H9 (cell line): ENCODE results near the gene CNGB1. TPM values are rescaled to one million over a fixed set of nuclear protein-coding genes. Genes with fewer than 3 reads are reported as not detected.

Experiments used
- DNase-seq: peaks from one replicate; pipeline ENCODE4 v3.0.0-alpha.2; 2017
- H2AFZ ChIP-seq: one replicate; pipeline ENCODE4 v1.6.1; 2013; ENCODE audit warnings: mild to moderate bottlenecking, low read length, control low read depth, moderate library complexity
- H2AK5ac ChIP-seq: 2 replicates; pipeline ENCODE4 v1.6.1; 2013; ENCODE audit warnings: low read length, control low read depth, mixed read lengths; ENCODE audit not compliant: insufficient read length
- H2BK120ac ChIP-seq: one replicate; pipeline ENCODE4 v1.6.1; 2013; ENCODE audit warnings: low read depth, mild to moderate bottlenecking, low read length, control low read depth, inconsistent platforms; ENCODE audit not compliant: poor library complexity, severe bottlenecking
- H2BK12ac ChIP-seq: 2 replicates; pipeline ENCODE4 v1.6.1; 2013; ENCODE audit warnings: low read length, control low read depth, mixed read lengths, low read depth; ENCODE audit not compliant: insufficient read length
- H2BK15ac ChIP-seq: 2 replicates; pipeline ENCODE4 v1.6.1; 2013; ENCODE audit warnings: low read depth, low read length, control low read depth
- H2BK20ac ChIP-seq: one replicate; pipeline ENCODE4 v1.6.1; 2013; ENCODE audit warnings: low read depth, mild to moderate bottlenecking, low read length, control low read depth, inconsistent platforms; ENCODE audit not compliant: poor library complexity, severe bottlenecking
- H2BK5ac ChIP-seq: 2 replicates; pipeline ENCODE4 v1.6.1; 2013; ENCODE audit warnings: low read length, control low read depth, mixed read lengths; ENCODE audit not compliant: insufficient read length
- H3K14ac ChIP-seq: 2 replicates; pipeline ENCODE4 v1.6.1; 2013; ENCODE audit warnings: low read length, control low read depth; ENCODE audit not compliant: insufficient read depth
- H3K18ac ChIP-seq: 2 replicates; pipeline ENCODE4 v1.6.1; 2013; ENCODE audit warnings: low read depth, mild to moderate bottlenecking, mixed read lengths, low read length, control low read depth; ENCODE audit not compliant: insufficient read length
- H3K23ac ChIP-seq: 2 replicates; pipeline ENCODE4 v1.6.1; 2013; ENCODE audit warnings: low read length, control low read depth, mixed read lengths, low read depth; ENCODE audit not compliant: insufficient read length
- H3K23me2 ChIP-seq: 2 replicates; pipeline ENCODE4 v1.6.1; 2013; ENCODE audit warnings: low read depth, mild to moderate bottlenecking, mixed read lengths, low read length, control low read depth; ENCODE audit not compliant: insufficient read length, poor library complexity, severe bottlenecking
- H3K27ac ChIP-seq: 2 replicates; pipeline ENCODE4 v1.5.1; 2013; ENCODE audit warnings: low read length, control low read depth, mixed read lengths, low read depth; ENCODE audit not compliant: insufficient read length
- H3K27me3 ChIP-seq: 2 replicates; pipeline ENCODE4 v1.6.1; 2013; ENCODE audit warnings: low read length, control low read depth, inconsistent platforms; ENCODE audit not compliant: insufficient read depth
- H3K4ac ChIP-seq: 2 replicates; pipeline ENCODE4 v1.6.1; 2013; ENCODE audit warnings: low read depth, mild to moderate bottlenecking, control low read depth, inconsistent platforms, low read length, moderate library complexity
- H3K4me1 ChIP-seq: 2 replicates; pipeline ENCODE4 v1.6.1; 2013; ENCODE audit warnings: low read length, control low read depth, inconsistent platforms; ENCODE audit not compliant: insufficient read depth
- H3K4me2 ChIP-seq: 2 replicates; pipeline ENCODE4 v1.6.1; 2013; ENCODE audit warnings: low read length, control low read depth, mixed read lengths; ENCODE audit not compliant: insufficient read length, insufficient read depth
- H3K56ac ChIP-seq: 2 replicates; pipeline ENCODE4 v1.6.1; 2013; ENCODE audit warnings: low read depth, mild to moderate bottlenecking, mixed read lengths, low read length, control low read depth; ENCODE audit not compliant: insufficient read length
- H3K79me1 ChIP-seq: 2 replicates; pipeline ENCODE4 v1.6.1; 2013; ENCODE audit warnings: low read depth, mild to moderate bottlenecking, moderate library complexity, low read length, control low read depth, inconsistent platforms; ENCODE audit not compliant: insufficient read depth, poor library complexity, severe bottlenecking
- H3K79me2 ChIP-seq: 2 replicates; pipeline ENCODE4 v1.6.1; 2013; ENCODE audit warnings: low read length, control low read depth, inconsistent platforms; ENCODE audit not compliant: insufficient read depth
- H3K9ac ChIP-seq: 2 replicates; pipeline ENCODE4 v1.6.1; 2013; ENCODE audit warnings: low read length, control low read depth, mixed read lengths; ENCODE audit not compliant: insufficient read length; ENCODE audit errors: extremely low read depth
- H3K9me3 ChIP-seq: one replicate; pipeline ENCODE4 v1.6.1; 2013; ENCODE audit warnings: low read depth, low read length, inconsistent platforms; ENCODE audit not compliant: control insufficient read depth
- H3T11ph ChIP-seq: one replicate; pipeline ENCODE4 v1.6.1; 2013; ENCODE audit warnings: mild to moderate bottlenecking, low read length, control low read depth, inconsistent platforms
- H4K20me1 ChIP-seq: one replicate; pipeline ENCODE4 v1.6.1; 2013; ENCODE audit not compliant: control insufficient read depth, insufficient read length, insufficient read depth
- H4K5ac ChIP-seq: 2 replicates; pipeline ENCODE4 v1.6.1; 2013; ENCODE audit warnings: low read depth, mild to moderate bottlenecking, mixed read lengths, low read length, control low read depth; ENCODE audit not compliant: insufficient read length
- H4K8ac ChIP-seq: replicated peaks from 2 replicates; pipeline ENCODE4 v1.6.1; 2013; ENCODE audit warnings: low read length, control low read depth, mixed read lengths, low read depth; ENCODE audit not compliant: insufficient read length
- H4K91ac ChIP-seq: 2 replicates; pipeline ENCODE4 v1.6.1; 2013; ENCODE audit warnings: low read depth, mild to moderate bottlenecking, moderate library complexity, mixed read lengths, low read length, control low read depth; ENCODE audit not compliant: insufficient read length
- H3K27ac Mint-ChIP-seq, 3 experiments: 2 replicates in 2 of 3; 3 replicates in 1 of 3; pipeline ENCODE4 v1.8.0; 2020 to 2021; ENCODE audit warnings: mixed read lengths in 3 of 3, mild to moderate bottlenecking in 1 of 3, moderate library complexity in 1 of 3
- H3K27me3 Mint-ChIP-seq: 2 replicates; pipeline ENCODE4 v1.8.0; 2021; ENCODE audit warnings: low read depth, mild to moderate bottlenecking, moderate library complexity, mixed read lengths
- H3K36me3 Mint-ChIP-seq, 3 experiments: 2 replicates in 2 of 3; 3 replicates in 1 of 3; pipeline ENCODE4 v1.8.0; 2020 to 2021; ENCODE audit warnings: low read depth in 3 of 3, mixed read lengths in 3 of 3; ENCODE audit not compliant: insufficient read depth in 1 of 3
- H3K4me1 Mint-ChIP-seq, 2 experiments: 2 replicates each; pipeline ENCODE4 v1.8.0; 2020; ENCODE audit warnings: mixed read lengths in 2 of 2
- H3K4me3 Mint-ChIP-seq, 2 experiments: 2 replicates in 1 of 2; 3 replicates in 1 of 2; pipeline ENCODE4 v1.8.0; 2020 to 2021; ENCODE audit warnings: mild to moderate bottlenecking in 2 of 2, mixed read lengths in 2 of 2, moderate library complexity in 1 of 2
- H3K9me3 Mint-ChIP-seq, 2 experiments: 2 replicates in 1 of 2; 3 replicates in 1 of 2; pipeline ENCODE4 v1.8.0; 2020; ENCODE audit warnings: mild to moderate bottlenecking in 2 of 2, mixed read lengths in 2 of 2, moderate library complexity in 1 of 2
- WGBS: extraction: QIAGEN DNeasy Blood & Tissue Kit; methylation state at CpG from one replicate; pipeline ENCODE4 v1.1.7; 2013; ENCODE audit warnings: missing lambda C conversion rate, low lambda C conversion rate, mixed read lengths; ENCODE audit not compliant: insufficient read length; ENCODE audit errors: extremely low coverage; 5-methylcytosine and 5-hydroxymethylcytosine counted together
- total RNA-seq: library from RNA; stranded (reverse); gene quantifications from 2 replicates; pipeline ENCODE4 v1.2.1, GENCODE V29; 2021
- TF ChIP-seq, protein P1 (sequence below): fragments of 200-600 bp; sonication (generic); conservative IDR thresholded peaks from 3 replicates; pipeline ENCODE4 v1.8.0; 2021; ENCODE audit warnings: antibody characterized with exemption, mild to moderate bottlenecking

The CNGB1 gene
- total RNA-seq, 1 experiment from 2014 or later = not detected

DNA sequence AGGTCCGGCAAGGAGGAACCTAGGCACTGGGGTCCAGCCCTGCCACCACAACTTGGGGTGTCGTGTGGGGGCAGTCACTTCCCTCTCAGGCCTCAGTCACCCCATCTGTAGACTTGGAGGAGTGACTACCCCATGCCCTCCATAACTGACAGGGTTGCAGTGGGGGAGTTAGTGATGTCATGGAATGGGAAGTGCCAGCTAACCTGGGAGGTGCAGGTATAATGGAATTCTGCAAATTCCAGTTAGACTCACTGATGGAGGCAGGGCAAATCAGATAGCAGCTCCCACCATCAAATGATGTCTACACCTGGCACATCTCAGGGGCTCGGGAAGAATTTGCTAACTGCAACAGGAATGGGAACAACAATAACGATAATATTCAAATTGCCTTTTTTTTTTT lies 72.9 kb downstream of the CNGB1 start:
- Mint-ChIP-seq H3K4me1 (peaks cover 10 to 25% of the 10 kb centered on the region in 2 experiments), H3K27me3 (peaks cover 8% of the 10 kb centered on the region), H3K9me3 (no peaks in the 10 kb centered on the region; a peak in 1 of 5 replicates), H3K36me3 (no peaks in the 10 kb centered on the region; a peak in 1 of 7 replicates), H3K27ac (no peak overlapping the region), H3K4me3 (no peak overlapping the region)
- H4K91ac ChIP-seq = no peak overlapping the region
- no peaks in the 10 kb centered on the region for H3K79me2 ChIP-seq
- H3K4me1 ChIP-seq = peaks cover 3% of the 10 kb centered on the region; the same call in 1 of the 2 replicates
- no peaks in the 10 kb centered on the region for H3K9me3 ChIP-seq
- no peak overlapping the region for H3K18ac ChIP-seq
- no peak overlapping the region for H3K56ac ChIP-seq
- no peak overlapping the region for H2BK15ac ChIP-seq
- H3K27me3 ChIP-seq = no peaks in the 10 kb centered on the region
- no CpG with 5 or more reads among the region's 4 CpGs for WGBS
- no peak overlapping the region for H3K4me2 ChIP-seq
- DNase-seq = no peak
- H3K23ac ChIP-seq = no peak overlapping the region
- H2AK5ac ChIP-seq = no peak overlapping the region
- H3K79me1 ChIP-seq = no peaks in the 10 kb centered on the region
- H4K5ac ChIP-seq = no peak overlapping the region
- H2BK12ac ChIP-seq = no peak overlapping the region
- H3K23me2 ChIP-seq = no peaks in the 10 kb centered on the region
- H2AFZ ChIP-seq = no peak overlapping the region
- no peaks in the 10 kb centered on the region for H4K20me1 ChIP-seq
- H3K27ac ChIP-seq = no peak overlapping the region
- no peak overlapping the region for H3K14ac ChIP-seq
- TF ChIP-seq, protein P1, sequence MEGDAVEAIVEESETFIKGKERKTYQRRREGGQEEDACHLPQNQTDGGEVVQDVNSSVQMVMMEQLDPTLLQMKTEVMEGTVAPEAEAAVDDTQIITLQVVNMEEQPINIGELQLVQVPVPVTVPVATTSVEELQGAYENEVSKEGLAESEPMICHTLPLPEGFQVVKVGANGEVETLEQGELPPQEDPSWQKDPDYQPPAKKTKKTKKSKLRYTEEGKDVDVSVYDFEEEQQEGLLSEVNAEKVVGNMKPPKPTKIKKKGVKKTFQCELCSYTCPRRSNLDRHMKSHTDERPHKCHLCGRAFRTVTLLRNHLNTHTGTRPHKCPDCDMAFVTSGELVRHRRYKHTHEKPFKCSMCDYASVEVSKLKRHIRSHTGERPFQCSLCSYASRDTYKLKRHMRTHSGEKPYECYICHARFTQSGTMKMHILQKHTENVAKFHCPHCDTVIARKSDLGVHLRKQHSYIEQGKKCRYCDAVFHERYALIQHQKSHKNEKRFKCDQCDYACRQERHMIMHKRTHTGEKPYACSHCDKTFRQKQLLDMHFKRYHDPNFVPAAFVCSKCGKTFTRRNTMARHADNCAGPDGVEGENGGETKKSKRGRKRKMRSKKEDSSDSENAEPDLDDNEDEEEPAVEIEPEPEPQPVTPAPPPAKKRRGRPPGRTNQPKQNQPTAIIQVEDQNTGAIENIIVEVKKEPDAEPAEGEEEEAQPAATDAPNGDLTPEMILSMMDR = no peak
- no peak overlapping the region for H2BK20ac ChIP-seq
- H3K4ac ChIP-seq = no peak overlapping the region
- no peak overlapping the region for H4K8ac ChIP-seq
- no peak overlapping the region for H3T11ph ChIP-seq
- no peak overlapping the region for H3K9ac ChIP-seq
- H2BK120ac ChIP-seq = no peak overlapping the region
- no peak overlapping the region for H2BK5ac ChIP-seq
